Smooth muscle cell (in vitro differentiated cells): ENCODE data around the gene TSHZ3. TPM values are rescaled to one million over a fixed set of nuclear protein-coding genes. Genes with fewer than 3 reads are reported as not detected.

ENCODE experiments used
- DNase-seq: peaks from one replicate; lab custom pipeline; 2025; ENCODE audit not compliant: unreplicated experiment; lab: John Stamatoyannopoulos, UW
- H2AFZ ChIP-seq: fragments of 200-600 bp; sonication (generic); 2 replicates; pipeline ENCODE4 v1.6.0; 2016; ENCODE audit warnings: antibody characterized with exemption, low read depth, mild to moderate bottlenecking
- H3F3A ChIP-seq: fragments of 200-600 bp; sonication (generic); 2 replicates; pipeline ENCODE4 v1.6.0; 2017; ENCODE audit warnings: antibody characterized with exemption, low read depth
- H3K27ac ChIP-seq: fragments of 200-600 bp; sonication (generic); 2 replicates; pipeline ENCODE4 v1.5.1; 2016; ENCODE audit warnings: low read depth, mild to moderate bottlenecking
- H3K27me3 ChIP-seq: fragments of 200-600 bp; sonication (generic); 2 replicates; pipeline ENCODE4 v1.6.1; 2016; ENCODE audit warnings: low read depth, mild to moderate bottlenecking
- H3K36me3 ChIP-seq: fragments of 200-600 bp; sonication (generic); 2 replicates; pipeline ENCODE4 v1.5.1; 2016; ENCODE audit warnings: low read depth
- H3K4me1 ChIP-seq: fragments of 200-600 bp; sonication (generic); 2 replicates; pipeline ENCODE4 v1.5.1; 2016; ENCODE audit warnings: low read depth
- H3K4me2 ChIP-seq: fragments of 200-600 bp; sonication (generic); 2 replicates; pipeline ENCODE4 v1.6.0; 2016; ENCODE audit warnings: mild to moderate bottlenecking
- H3K4me3 ChIP-seq: fragments of 200-600 bp; sonication (generic); 2 replicates; pipeline ENCODE4 v1.5.1; 2016; ENCODE audit warnings: mild to moderate bottlenecking
- H3K79me2 ChIP-seq: fragments of 200-600 bp; sonication (generic); 2 replicates; pipeline ENCODE4 v1.6.0; 2016; ENCODE audit warnings: low read depth, mild to moderate bottlenecking
- H3K9ac ChIP-seq: fragments of 200-600 bp; sonication (generic); 2 replicates; pipeline ENCODE4 v1.6.0; 2016; ENCODE audit warnings: low read depth
- H3K9me3 ChIP-seq: fragments of 200-600 bp; sonication (generic); replicated peaks from 2 replicates; pipeline ENCODE4 v1.5.1; 2016; ENCODE audit warnings: low read depth
- H4K20me1 ChIP-seq: fragments of 200-600 bp; sonication (generic); 2 replicates; pipeline ENCODE4 v1.6.0; 2016; ENCODE audit warnings: low read depth
- CTCF ChIP-seq: fragments of 200-600 bp; sonication (generic); IDR thresholded peaks from 2 replicates; pipeline ENCODE4 v1.5.1; 2017; ENCODE audit warnings: borderline replicate concordance, mild to moderate bottlenecking, antibody characterized with exemption; ENCODE audit not compliant: insufficient read depth, poor library complexity, severe bottlenecking
- WGBS: methylation state at CpG from one replicate; pipeline ENCODE4 v1.1.7; 2016; ENCODE audit warnings: low lambda C conversion rate; 5-methylcytosine and 5-hydroxymethylcytosine counted together
- polyA plus RNA-seq: library from polyadenylated mRNA; unstranded; fragments of >200 nt; fragmentation: Nextera tagmentation; extraction: Ambion mirVana; gene quantifications from 2 replicates; pipeline ENCODE4 v1.2.1, GENCODE V29; 2016
- total RNA-seq: library from RNA; depleted of rRNA; stranded (reverse); fragments of >200 nt; gene quantifications from 2 replicates; pipeline ENCODE4 v1.2.3, GENCODE V29; 2014

TSHZ3 gene
- total and polyA plus RNA-seq, 2 experiments from 2014 or later = 21.8 to 23.7 TPM

GRCh38 chr19:31269425-31270127, 79.7 kb downstream of the TSHZ3 start:
- DNase-seq = no peak
- Histone ChIP-seq H3K79me2 (peaks cover 7% of the 10 kb centered on the region), H3K27ac (no peak overlapping the region), H3K4me2 (no peak overlapping the region), H3K4me3 (no peak overlapping the region), H3F3A (peaks cover 4% of the 10 kb centered on the region), H3K27me3 (no peaks in the 10 kb centered on the region), H3K4me1 (no peaks in the 10 kb centered on the region), H3K9ac (no peak overlapping the region), H2AFZ (no peak overlapping the region), H3K36me3 (no peaks in the 10 kb centered on the region), H4K20me1 (peaks cover 21% of the 10 kb centered on the region), H3K9me3 (no peaks in the 10 kb centered on the region)
- TF ChIP-seq CTCF = no peak
- WGBS = 85% methylated on average over 10 of the region's 10 CpGs

GRCh38 chr19:31268751-31269383, 80.4 kb downstream of the TSHZ3 start:
- peaks cover 17% of the 10 kb centered on the region for H4K20me1 ChIP-seq
- H3K4me1 ChIP-seq = no peaks in the 10 kb centered on the region
- H2AFZ ChIP-seq = no peak overlapping the region
- TF ChIP-seq CTCF = no peak
- no peaks in the 10 kb centered on the region for H3K36me3 ChIP-seq
- no peak overlapping the region for H3K4me2 ChIP-seq
- no peaks in the 10 kb centered on the region for H3K79me2 ChIP-seq
- WGBS = 90% methylated on average over 15 of the region's 15 CpGs
- no peak overlapping the region for H3K27ac ChIP-seq
- no peaks in the 10 kb centered on the region for H3K9me3 ChIP-seq
- no peak overlapping the region for H3K4me3 ChIP-seq
- no peak for DNase-seq
- H3K9ac ChIP-seq = no peak overlapping the region
- peaks cover 4% of the 10 kb centered on the region for H3F3A ChIP-seq
- no peaks in the 10 kb centered on the region for H3K27me3 ChIP-seq

- no peak overlapping the region for H3K9ac ChIP-seq
- no peaks in the 10 kb centered on the region for H3K4me1 ChIP-seq
- peaks cover under 1% of the 10 kb centered on the region for H4K20me1 ChIP-seq
- no peak overlapping the region for H2AFZ ChIP-seq
- no peak overlapping the region for H3K27ac ChIP-seq
- H3K79me2 ChIP-seq = no peaks in the 10 kb centered on the region
- 98% methylated on average over 7 of the region's 7 CpGs for WGBS
- peaks cover 4% of the 10 kb centered on the region for H3F3A ChIP-seq
- no peaks in the 10 kb centered on the region for H3K9me3 ChIP-seq
- no peak for TF ChIP-seq CTCF
- H3K4me2 ChIP-seq = no peak overlapping the region
- DNase-seq = no peak
- H3K27me3 ChIP-seq = no peaks in the 10 kb centered on the region
- H3K36me3 ChIP-seq = no peaks in the 10 kb centered on the region
- H3K4me3 ChIP-seq = no peak overlapping the region
These were observed 82.5 kb downstream of the TSHZ3 start for GRCh38 chr19:31266731-31267130.
